PC-9 (cell line): ENCODE data around the gene AKAP8. TPM values are rescaled to one million over a fixed set of nuclear protein-coding genes. Genes with fewer than 3 reads are reported as not detected.
A peak's percentile ranks its signal among the peaks of the same experiment; 100 is the strongest.

Source experiments
- BruUV-seq: library from RNA; stranded (reverse); fragments of 400-500 nt; replicated peaks from 2 replicates; lab custom pipeline; 2021; lab: Mats Ljungman, UMichigan
- CTCF ChIA-PET: fragments of 300-600 bp; sonication (Branson Sonifier 250); formaldehyde crosslinking; loops from one replicate; lab custom pipeline; 2022; ENCODE audit warnings: antibody characterized with exemption; lab: Charles Lee
- POLR2A ChIA-PET: fragments of 300-600 bp; sonication (Branson Sonifier 250); formaldehyde crosslinking; loops from one replicate; lab custom pipeline; 2022; ENCODE audit warnings: antibody characterized with exemption; ENCODE audit not compliant: unreplicated experiment; lab: Charles Lee
- DNase-seq, 2 experiments: peaks; one replicate each; pipeline versions ENCODE4 v3.0.0 to v3.0.0-alpha.2; 2015 to 2022; ENCODE audit warnings: mixed read lengths in 1 of 2
- H2AFZ ChIP-seq: fragments of 200-600 bp; sonication (generic); 2 replicates; pipeline ENCODE4 v1.8.1; 2017; ENCODE audit warnings: antibody characterized with exemption
- H3F3A ChIP-seq: fragments of 200-600 bp; sonication (generic); 2 replicates; pipeline ENCODE4 v1.8.1; 2017; ENCODE audit warnings: antibody characterized with exemption, mild to moderate bottlenecking, low read depth; ENCODE audit not compliant: insufficient read depth
- H3K27ac ChIP-seq: fragments of 200-600 bp; sonication (generic); 2 replicates; pipeline ENCODE4 v1.6.1; 2016; ENCODE audit warnings: mixed run types
- H3K27me3 ChIP-seq: fragments of 200-600 bp; sonication (generic); 2 replicates; pipeline ENCODE4 v1.6.1; 2016; ENCODE audit warnings: low read depth, mixed run types; ENCODE audit not compliant: insufficient read depth
- H3K36me3 ChIP-seq: fragments of 200-600 bp; sonication (generic); 2 replicates; pipeline ENCODE4 v1.6.1; 2016; ENCODE audit warnings: low read depth, mixed run types
- H3K4me1 ChIP-seq: fragments of 200-600 bp; sonication (generic); replicated peaks from 2 replicates; pipeline ENCODE4 v1.6.1; 2016; ENCODE audit warnings: mixed run types; ENCODE audit not compliant: insufficient read depth
- H3K4me2 ChIP-seq: fragments of 200-600 bp; sonication (generic); 2 replicates; pipeline ENCODE4 v1.6.1; 2017; ENCODE audit warnings: mixed run types
- H3K4me3 ChIP-seq: fragments of 200-600 bp; sonication (generic); 2 replicates; pipeline ENCODE4 v1.6.1; 2016; ENCODE audit warnings: mixed run types
- H3K79me2 ChIP-seq: fragments of 200-600 bp; sonication (generic); 2 replicates; pipeline ENCODE4 v1.6.1; 2017; ENCODE audit warnings: low read depth, mixed run types
- H3K9me2 ChIP-seq: fragments of 200-600 bp; sonication (generic); 2 replicates; pipeline ENCODE4 v1.8.1; 2017; ENCODE audit warnings: mild to moderate bottlenecking; ENCODE audit not compliant: insufficient read depth
- H3K9me3 ChIP-seq: fragments of 200-600 bp; sonication (generic); 2 replicates; pipeline ENCODE4 v1.8.1; 2016; ENCODE audit warnings: low read depth; ENCODE audit not compliant: insufficient read depth
- H4K20me1 ChIP-seq: fragments of 200-600 bp; sonication (generic); 2 replicates; pipeline ENCODE4 v1.8.1; 2017; ENCODE audit not compliant: insufficient read depth
- CTCF ChIP-seq: fragments of 200-600 bp; sonication (generic); conservative IDR thresholded peaks from 2 replicates; pipeline ENCODE4 v1.6.1; 2017; ENCODE audit warnings: mixed run types, antibody characterized with exemption, mild to moderate bottlenecking, moderate library complexity
- EZH2 ChIP-seq: fragments of 200-600 bp; sonication (generic); IDR thresholded peaks from 2 replicates; pipeline ENCODE4 v1.8.0; 2017; ENCODE audit warnings: antibody characterized with exemption, low read depth
- intact Hi-C: fragments of 100-400 bp; cut with micrococcal nuclease; formaldehyde crosslinking; loops from one replicate; pipeline ENCODE4 v1.10.0; 2022; ENCODE audit not compliant: unreplicated experiment
- total RNA-seq: library from RNA; stranded (reverse); gene quantifications from 2 replicates; pipeline ENCODE4 v1.2.3, GENCODE V29; 2021

The AKAP8 gene
- total RNA-seq, 1 experiment from 2014 or later, result 43.4 TPM

GRCh38 chr19:15418579-15419412 is 39.2 kb upstream of the AKAP8 start, which contains the start of gene AKAP8L:
AKAP8L (minus strand) TSS chr19:15418988; CDS start chr19:15418923, 65 bp downstream.
- peak within 1 kb of the TSS; percentile 39 for H3K27ac ChIP-seq
- H3K9me2 ChIP-seq, result no peaks in the 10 kb centered on the region
- H3K79me2 ChIP-seq, result peaks cover 49% of the 10 kb centered on the region
- peak within 1 kb of the TSS; percentile 82 for H2AFZ ChIP-seq
- peak; percentile 99 to 100 for DNase-seq
- ChIA-PET POLR2A (interaction anchor here (0.5 to 1.8 kb wide), 7 partner anchors 39 to 913 kb away, joined by 3 to 19 read pairs (median 5); partner anchors contain the start of gene AKAP8), CTCF (interaction anchor here (0.8 to 1.9 kb wide), 4 partner anchors 34 to 223 kb away, joined by 3 to 15 read pairs (median 4); partner anchors contain the start of gene AKAP8)
- no TSS peak for BruUV-seq
- peaks cover 26% of the 10 kb centered on the region; the same call in 1 of the 2 replicates for H3F3A ChIP-seq
- no peak for TF ChIP-seq EZH2
- peak; percentile 80 for TF ChIP-seq CTCF
- H3K4me1 ChIP-seq, result peaks cover 17% of the 10 kb centered on the region
- intact Hi-C loops, result loop anchor here (1.0 to 5.0 kb wide), 3 partner anchors 40 to 138 kb away; partner anchors contain the start of gene AKAP8
- H3K36me3 ChIP-seq, result peaks cover 12% of the 10 kb centered on the region; the same call in 1 of the 2 replicates
- no peaks in the 10 kb centered on the region for H3K27me3 ChIP-seq
- H3K9me3 ChIP-seq, result no peaks in the 10 kb centered on the region
- H3K4me2 ChIP-seq, result peak within 1 kb of the TSS; percentile 93
- peaks cover 42% of the 10 kb centered on the region for H4K20me1 ChIP-seq
- H3K4me3 ChIP-seq, result peak within 1 kb of the TSS; percentile 87

- BruUV-seq, result no TSS peak
- Histone ChIP-seq H3K36me3 (peaks cover 7% of the 10 kb centered on the region; the same call in 1 of the 2 replicates), H3K4me1 (peaks cover 17% of the 10 kb centered on the region), H2AFZ (peak overlapping the region; percentile 82), H3K9me2 (no peaks in the 10 kb centered on the region), H3K9me3 (no peaks in the 10 kb centered on the region), H3K4me3 (peak overlapping the region; percentile 87), H3K4me2 (peak overlapping the region; percentile 93), H3F3A (peaks cover 28% of the 10 kb centered on the region; the same call in 1 of the 2 replicates), H3K27me3 (no peaks in the 10 kb centered on the region), H3K79me2 (peaks cover 55% of the 10 kb centered on the region), H4K20me1 (peaks cover 48% of the 10 kb centered on the region), H3K27ac (peak overlapping the region; percentile 39)
- TF ChIP-seq EZH2 (no peak), CTCF (no peak)
- POLR2A ChIA-PET, result interaction anchor here (1.8 kb wide), 1 partner anchor 38 kb away, joined by 19 read pairs; the partner anchor contains the start of gene AKAP8
- intact Hi-C loops, result loop anchor here (2.0 to 5.0 kb wide), 2 partner anchors 39 to 136 kb away; partner anchors contain the start of gene AKAP8
- CTCF ChIA-PET, result interaction anchor here (1.1 to 1.9 kb wide), 3 partner anchors 34 to 138 kb away, joined by 3 to 15 read pairs (median 6); partner anchors contain the start of gene AKAP8
- DNase-seq, result no peak
These were observed 38.6 kb upstream of the AKAP8 start for GRCh38 chr19:15418231-15418578.

GRCh38 chr19:15417699-15418098 is 38.1 kb upstream of the AKAP8 start:
- TSS peak; percentile 42 for BruUV-seq
- ChIA-PET CTCF (interaction anchor here (0.6 kb wide), 1 partner anchor 62 kb away, joined by 3 read pairs; no protein-coding TSS in a partner anchor), POLR2A (no interaction called here)
- no peak for DNase-seq
- Histone ChIP-seq H3K36me3 (peaks cover 7% of the 10 kb centered on the region; the same call in 1 of the 2 replicates), H3K4me2 (peak overlapping the region; percentile 93), H3F3A (peaks cover 28% of the 10 kb centered on the region; the same call in 1 of the 2 replicates), H3K9me2 (no peaks in the 10 kb centered on the region), H3K4me3 (peak overlapping the region; percentile 87), H3K79me2 (peaks cover 60% of the 10 kb centered on the region), H3K27me3 (no peaks in the 10 kb centered on the region), H2AFZ (no peak overlapping the region), H3K4me1 (peaks cover 17% of the 10 kb centered on the region), H3K27ac (no peak overlapping the region), H3K9me3 (no peaks in the 10 kb centered on the region), H4K20me1 (peaks cover 53% of the 10 kb centered on the region)
- intact Hi-C loops, result loop anchor here (2.0 to 5.0 kb wide), 2 partner anchors 39 to 135 kb away; partner anchors contain the start of gene AKAP8
- TF ChIP-seq CTCF, result no peak
- TF ChIP-seq EZH2, result no peak
